CD4-positive, alpha-beta T cell (primary cell): ENCODE results near the gene C5orf24. TPM values are rescaled to one million over a fixed set of nuclear protein-coding genes. Genes with fewer than 3 reads are reported as not detected.
"Not testable (repeated sequence)": the region's sequence is repeated elsewhere in the genome, so short reads cannot be mapped to it uniquely, and the experiment has no call there.

ENCODE experiments used
- ATAC-seq: fragments of 200-7000 bp; cut with Tn5 transposase; one replicate; pipeline ENCODE4 v1.10.0; 2022; ENCODE audit warnings: mild to moderate bottlenecking; ENCODE audit not compliant: poor library complexity
- CTCF ChIA-PET: fragments of 350-600 bp; sonication (Branson Sonifier 250); formaldehyde crosslinking; loops from one replicate; lab custom pipeline; 2021; ENCODE audit warnings: antibody characterized with exemption, inconsistent platforms; lab: Charles Lee
- POLR2A ChIA-PET: fragments of 350-600 bp; sonication (Branson Sonifier 250); formaldehyde crosslinking; loops from one replicate; lab custom pipeline; 2021; ENCODE audit warnings: antibody characterized with exemption, inconsistent platforms; lab: Charles Lee
- DNase-seq, 14 experiments: peaks; one replicate each; pipeline ENCODE4 v3.0.0-alpha.2; 2013 to 2020; ENCODE audit warnings: mixed read lengths in 2 of 14
- H3K27ac ChIP-seq, 2 donors: one replicate each; pipeline versions ENCODE4 v1.5.1 to v1.7.0; 2013; ENCODE audit warnings: low read length in 2 of 2, low read depth in 1 of 2, mild to moderate bottlenecking in 1 of 2
- H3K27me3 ChIP-seq, 2 experiments: 1 replicate in 1 of 2; 2 replicates in 1 of 2; pipeline versions ENCODE4 v1.6.1 to v1.7.0; 2013; ENCODE audit warnings: low read length in 2 of 2, control low read depth in 1 of 2, mild to moderate bottlenecking in 1 of 2, moderate library complexity in 1 of 2; ENCODE audit not compliant: insufficient read depth in 2 of 2, control insufficient read depth in 1 of 2
- H3K36me3 ChIP-seq: one replicate; pipeline ENCODE4 v1.6.1; 2013; ENCODE audit warnings: low read length, control low read depth; ENCODE audit not compliant: insufficient read depth
- H3K4me1 ChIP-seq: one replicate; pipeline ENCODE4 v1.6.1; 2013; ENCODE audit warnings: low read length, control low read depth; ENCODE audit not compliant: insufficient read depth
- H3K4me3 ChIP-seq: one replicate; pipeline ENCODE4 v1.5.1; 2013; ENCODE audit warnings: mild to moderate bottlenecking, low read length, moderate library complexity
- H3K9me3 ChIP-seq, 2 experiments: 1 replicate in 1 of 2; 2 replicates in 1 of 2; pipeline versions ENCODE4 v1.6.1 to v1.7.0; 2013; ENCODE audit warnings: low read length in 2 of 2, mild to moderate bottlenecking in 2 of 2, control low read depth in 1 of 2, moderate library complexity in 1 of 2; ENCODE audit not compliant: control insufficient read depth in 1 of 2, insufficient read depth in 1 of 2
- H3K27ac Mint-ChIP-seq: one replicate; pipeline ENCODE4 v1.8.0; 2020; ENCODE audit warnings: mixed read lengths
- H3K27me3 Mint-ChIP-seq: one replicate; pipeline ENCODE4 v1.8.0; 2021; ENCODE audit warnings: mixed read lengths
- H3K36me3 Mint-ChIP-seq: one replicate; pipeline ENCODE4 v1.8.0; 2021; ENCODE audit warnings: low read depth, mixed read lengths
- H3K4me1 Mint-ChIP-seq: one replicate; pipeline ENCODE4 v1.8.0; 2021; ENCODE audit warnings: low read depth, mixed read lengths
- H3K4me3 Mint-ChIP-seq: one replicate; pipeline ENCODE4 v1.8.0; 2020; ENCODE audit warnings: mild to moderate bottlenecking, mixed read lengths
- H3K9me3 Mint-ChIP-seq: one replicate; pipeline ENCODE4 v1.8.0; 2020; ENCODE audit warnings: mixed read lengths
- intact Hi-C, 2 experiments: fragments of 100-400 bp; cut with DNase I in 1 of 2; cut with micrococcal nuclease in 1 of 2; formaldehyde crosslinking; loops; one replicate each; pipeline versions ENCODE4 v1.15.1 to v1.9.0; 2023 to 2025; cut with DNase I, micrococcal nuclease
- total RNA-seq, 174 experiments: library from RNA in 2 of 174; stranded (reverse) in 2 of 174; gene quantifications; one replicate each; pipeline ENCODE4 v1.2.3 and lab custom pipeline; 2021 to 2026
- TF ChIP-seq, protein P1 (sequence below): fragments of 200-600 bp; IDR thresholded peaks from one replicate; pipeline ENCODE4 v1.8.0; 2022; ENCODE audit warnings: antibody characterized with exemption, mild to moderate bottlenecking

Gene C5orf24
- total RNA-seq, 2 experiments from 2014 or later = 34.6 to 36.5 TPM

- DNase-seq = peak in 1 of 14 experiments; percentile 26
These were observed 833 bp downstream of the C5orf24 start for GRCh38 chr5:134846641-134846960.

GRCh38 chr5:134849434-134849933 is 3.7 kb downstream of the C5orf24 start:
- CTCF ChIA-PET = interaction anchor here (1.1 to 1.3 kb wide), 2 partner anchors 55 to 91 kb away, joined by 3 to 9 read pairs; partner anchors contain the start of genes DDX46 and PCBD2
- H3K27ac ChIP-seq, H3K27me3 Mint-ChIP-seq, ATAC-seq, H3K9me3 Mint-ChIP-seq, H3K9me3 ChIP-seq, H3K27me3 ChIP-seq, DNase-seq, H3K27ac Mint-ChIP-seq, H3K4me3 Mint-ChIP-seq, H3K4me3 ChIP-seq: not testable (repeated sequence)
- Mint-ChIP-seq H3K36me3 (peaks cover 48% of the 10 kb centered on the region), H3K4me1 (peaks cover 44% of the 10 kb centered on the region)
- Histone ChIP-seq H3K4me1 (peaks cover 38% of the 10 kb centered on the region), H3K36me3 (peaks cover 15% of the 10 kb centered on the region)
- POLR2A ChIA-PET = interaction anchor here (1.5 to 1.7 kb wide), 2 partner anchors 24 to 55 kb away, joined by 3 to 6 read pairs; partner anchors contain the start of genes PCBD2 and TXNDC15
- intact Hi-C loops = loop anchor here (5.0 to 10.0 kb wide), 3 partner anchors 115 to 625 kb away; partner anchors contain the start of genes CAMLG (in 1 of the 2), PPP2CA (in 1 of the 2) and UBE2B (in 1 of the 2)

More at GRCh38 chr5:134846641-134846960, 833 bp downstream of the C5orf24 start:
- Mint-ChIP-seq H3K9me3 (no peaks in the 10 kb centered on the region), H3K4me1 (peaks cover 31% of the 10 kb centered on the region), H3K27me3 (no peaks in the 10 kb centered on the region), H3K4me3 (peak overlapping the region; percentile 86), H3K36me3 (peaks cover 32% of the 10 kb centered on the region), H3K27ac (peak overlapping the region; percentile 95)
- H3K27me3 ChIP-seq = no peaks in the 10 kb centered on the region
- peaks cover 11% of the 10 kb centered on the region for H3K36me3 ChIP-seq
- H3K4me1 ChIP-seq = peaks cover 38% of the 10 kb centered on the region
- H3K4me3 ChIP-seq = peak overlapping the region; percentile 76
- TF ChIP-seq, protein P1, sequence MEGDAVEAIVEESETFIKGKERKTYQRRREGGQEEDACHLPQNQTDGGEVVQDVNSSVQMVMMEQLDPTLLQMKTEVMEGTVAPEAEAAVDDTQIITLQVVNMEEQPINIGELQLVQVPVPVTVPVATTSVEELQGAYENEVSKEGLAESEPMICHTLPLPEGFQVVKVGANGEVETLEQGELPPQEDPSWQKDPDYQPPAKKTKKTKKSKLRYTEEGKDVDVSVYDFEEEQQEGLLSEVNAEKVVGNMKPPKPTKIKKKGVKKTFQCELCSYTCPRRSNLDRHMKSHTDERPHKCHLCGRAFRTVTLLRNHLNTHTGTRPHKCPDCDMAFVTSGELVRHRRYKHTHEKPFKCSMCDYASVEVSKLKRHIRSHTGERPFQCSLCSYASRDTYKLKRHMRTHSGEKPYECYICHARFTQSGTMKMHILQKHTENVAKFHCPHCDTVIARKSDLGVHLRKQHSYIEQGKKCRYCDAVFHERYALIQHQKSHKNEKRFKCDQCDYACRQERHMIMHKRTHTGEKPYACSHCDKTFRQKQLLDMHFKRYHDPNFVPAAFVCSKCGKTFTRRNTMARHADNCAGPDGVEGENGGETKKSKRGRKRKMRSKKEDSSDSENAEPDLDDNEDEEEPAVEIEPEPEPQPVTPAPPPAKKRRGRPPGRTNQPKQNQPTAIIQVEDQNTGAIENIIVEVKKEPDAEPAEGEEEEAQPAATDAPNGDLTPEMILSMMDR = no peak
- intact Hi-C loops = loop anchor here (1.0 to 10.0 kb wide), 8 partner anchors 27 to 622 kb away; partner anchors contain the start of genes CAMLG (in 2 of the 2), PCBD2 (in 1 of the 2), PPP2CA (in 1 of the 2) and TXNDC15 (in 1 of the 2)
- H3K9me3 ChIP-seq = no peaks in the 10 kb centered on the region
- CTCF ChIA-PET = no interaction called here
- peak overlapping the region; percentile 86 to 87 for H3K27ac ChIP-seq
- POLR2A ChIA-PET = interaction anchor here (1.2 to 2.9 kb wide), 4 partner anchors 13 to 108 kb away, joined by 4 to 66 read pairs (median 9); partner anchors contain the start of genes CAMLG, PCBD2 and TXNDC15
- ATAC-seq = peak; percentile 11

DNA sequence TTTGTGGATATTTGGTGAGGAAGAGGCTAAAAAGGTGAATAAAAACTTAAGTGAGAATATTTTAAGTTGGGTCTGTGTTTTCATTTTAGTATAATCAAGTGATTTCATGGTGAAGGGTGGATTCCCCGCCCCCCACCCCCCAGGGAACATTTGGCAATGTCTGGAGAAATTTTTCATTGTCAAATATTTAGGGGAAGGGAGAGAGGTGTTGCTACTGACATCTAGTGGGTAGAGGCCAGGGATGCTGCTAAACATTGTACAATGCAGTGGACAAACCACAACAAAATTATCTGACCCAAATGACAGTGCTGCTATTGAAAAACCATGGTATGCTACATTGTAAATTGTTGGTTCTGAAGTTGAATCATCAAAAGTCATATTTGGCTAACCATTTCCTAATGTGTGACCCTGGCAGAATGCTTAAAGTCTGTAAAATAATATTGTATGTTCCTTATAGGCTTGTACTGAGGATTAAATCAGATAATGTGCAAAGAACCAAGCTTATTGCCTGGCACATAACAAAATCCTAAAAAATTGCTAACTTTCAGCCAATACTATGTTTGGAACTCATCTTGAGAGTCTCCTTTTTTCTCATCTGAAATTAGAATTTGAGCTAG is 5.6 kb downstream of the C5orf24 start:
- Histone ChIP-seq H3K9me3 (no peaks in the 10 kb centered on the region), H3K27ac (no peak overlapping the region), H3K4me3 (no peak overlapping the region), H3K4me1 (peaks cover 33% of the 10 kb centered on the region), H3K27me3 (no peaks in the 10 kb centered on the region), H3K36me3 (peaks cover 32% of the 10 kb centered on the region)
- peaks cover 43% of the 10 kb centered on the region for H3K4me1 Mint-ChIP-seq
- no peaks in the 10 kb centered on the region for H3K27me3 Mint-ChIP-seq
- POLR2A ChIA-PET = no interaction called here
- peak overlapping the region; percentile 42 for H3K27ac Mint-ChIP-seq
- CTCF ChIA-PET = interaction anchor here (1.1 to 1.3 kb wide), 2 partner anchors 53 kb away, joined by 3 read pairs; partner anchors contain the start of gene PCBD2
- TF ChIP-seq, protein P1 = peak; percentile 27
- peaks cover 54% of the 10 kb centered on the region for H3K36me3 Mint-ChIP-seq
- DNase-seq (peak in 2 of 14 experiments; percentile 16 to 22), ATAC-seq (no peak)
- intact Hi-C loops = no loop called here
- H3K9me3 Mint-ChIP-seq = no peaks in the 10 kb centered on the region
- H3K4me3 Mint-ChIP-seq = peak overlapping the region; percentile 39

DNA sequence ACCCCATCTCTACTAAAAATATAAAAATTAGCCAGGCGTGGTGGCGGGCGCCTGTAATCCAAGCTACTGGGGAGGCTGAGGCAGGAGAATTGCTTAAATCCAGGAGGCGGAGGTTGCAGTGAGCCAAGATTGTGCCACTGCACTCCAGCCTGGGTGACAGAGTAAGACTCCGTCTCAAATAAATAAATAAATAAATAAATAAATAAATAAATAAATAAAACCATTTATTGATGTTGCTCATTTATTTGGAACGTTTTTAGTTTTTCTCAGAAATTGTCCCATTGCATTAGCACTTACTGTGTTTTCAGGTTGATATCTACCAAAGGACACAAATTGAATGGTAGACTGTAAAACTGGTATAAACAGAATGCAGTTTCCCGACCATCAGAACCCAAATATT is 10.7 kb downstream of the C5orf24 start:
- ATAC-seq, DNase-seq, H3K9me3 Mint-ChIP-seq, H3K4me1 ChIP-seq, H3K4me3 ChIP-seq, H3K27me3 ChIP-seq, H3K27ac Mint-ChIP-seq, H3K27ac ChIP-seq, H3K27me3 Mint-ChIP-seq, POLR2A ChIA-PET, CTCF ChIA-PET, intact Hi-C loops, H3K4me3 Mint-ChIP-seq, H3K9me3 ChIP-seq: not testable (repeated sequence)
- Mint-ChIP-seq H3K36me3 (peaks cover 62% of the 10 kb centered on the region), H3K4me1 (peaks cover 31% of the 10 kb centered on the region)
- H3K36me3 ChIP-seq = peaks cover 38% of the 10 kb centered on the region
